ENCODE results near the gene PTPRG. TPM values are rescaled to one million over a fixed set of nuclear protein-coding genes. Genes with fewer than 3 reads are reported as not detected.

The PTPRG gene
- total RNA-seq, 1 experiment from 2014 or later = 0.73 TPM

DNA sequence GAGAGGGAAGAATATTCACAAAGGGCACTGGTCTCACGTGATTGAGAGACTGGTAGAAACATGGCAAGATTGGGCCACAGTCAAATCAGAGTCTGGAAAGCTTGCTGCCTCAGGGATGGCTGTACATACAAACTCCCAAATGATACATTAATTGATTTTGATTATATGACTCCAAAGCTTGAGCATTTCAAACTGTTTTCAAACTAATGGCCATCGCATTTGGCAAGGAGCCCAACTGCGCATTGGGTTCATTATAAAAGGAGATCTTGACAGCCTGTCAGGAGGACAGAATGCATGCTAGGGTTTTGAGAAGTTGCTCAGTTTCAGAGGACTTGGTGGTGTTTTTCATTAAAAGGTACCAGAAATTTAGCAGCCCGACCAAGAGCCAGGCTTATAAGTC is 117.7 kb downstream of the PTPRG start:
- H3K4me1 ChIP-seq (ENCODE audit: insufficient read depth, low read length) = no peaks in the 10 kb centered on the region
- H3F3A ChIP-seq (ENCODE audit: low read length, unreplicated experiment) = no peaks in the 10 kb centered on the region
- no peak overlapping the region for H3K4me3 ChIP-seq (ENCODE audit: low read length)
- DNase-seq = no peak
- H3K36me3 ChIP-seq (ENCODE audit: low read depth, low read length) = no peaks in the 10 kb centered on the region
- H3K4me2 ChIP-seq (ENCODE audit: low read length) = no peak overlapping the region
- no peak overlapping the region for H3K27ac ChIP-seq (ENCODE audit: low read length)
- no peak for ATAC-seq
- ChIA-PET CTCF (no interaction called here), POLR2A (ENCODE audit: unreplicated experiment) (no interaction called here)
- H3K9me3 ChIP-seq (ENCODE audit: low read length) = no peaks in the 10 kb centered on the region
- no peaks in the 10 kb centered on the region for H4K20me1 ChIP-seq (ENCODE audit: low read length)
- no peaks in the 10 kb centered on the region for H3K79me2 ChIP-seq (ENCODE audit: low read length)
- TF ChIP-seq EZH2phosphoT487 (IDR thresholded peaks at IDR 0.05; ENCODE audit: borderline replicate concordance, low read length) = no peak
- TF ChIP-seq, protein P1, sequence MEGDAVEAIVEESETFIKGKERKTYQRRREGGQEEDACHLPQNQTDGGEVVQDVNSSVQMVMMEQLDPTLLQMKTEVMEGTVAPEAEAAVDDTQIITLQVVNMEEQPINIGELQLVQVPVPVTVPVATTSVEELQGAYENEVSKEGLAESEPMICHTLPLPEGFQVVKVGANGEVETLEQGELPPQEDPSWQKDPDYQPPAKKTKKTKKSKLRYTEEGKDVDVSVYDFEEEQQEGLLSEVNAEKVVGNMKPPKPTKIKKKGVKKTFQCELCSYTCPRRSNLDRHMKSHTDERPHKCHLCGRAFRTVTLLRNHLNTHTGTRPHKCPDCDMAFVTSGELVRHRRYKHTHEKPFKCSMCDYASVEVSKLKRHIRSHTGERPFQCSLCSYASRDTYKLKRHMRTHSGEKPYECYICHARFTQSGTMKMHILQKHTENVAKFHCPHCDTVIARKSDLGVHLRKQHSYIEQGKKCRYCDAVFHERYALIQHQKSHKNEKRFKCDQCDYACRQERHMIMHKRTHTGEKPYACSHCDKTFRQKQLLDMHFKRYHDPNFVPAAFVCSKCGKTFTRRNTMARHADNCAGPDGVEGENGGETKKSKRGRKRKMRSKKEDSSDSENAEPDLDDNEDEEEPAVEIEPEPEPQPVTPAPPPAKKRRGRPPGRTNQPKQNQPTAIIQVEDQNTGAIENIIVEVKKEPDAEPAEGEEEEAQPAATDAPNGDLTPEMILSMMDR (conservative IDR thresholded peaks at IDR 0.05; ENCODE audit: low read depth, low read length) = no peak
- no peak for TF ChIP-seq EZH2 (IDR thresholded peaks at IDR 0.05; ENCODE audit: low read length, unreplicated experiment)
- H3K9ac ChIP-seq (ENCODE audit: low read length) = no peak overlapping the region
- intact Hi-C loops (cut with micrococcal nuclease) = no loop called here
- BruUV-seq (replicated peaks) = no TSS peak
- no peak overlapping the region for H2AFZ ChIP-seq (ENCODE audit: low read length)
- H3K9me2 ChIP-seq (replicated peaks; ENCODE audit: low read length) = no peaks in the 10 kb centered on the region
- H3K27me3 ChIP-seq (ENCODE audit: low read length) = 0 out of 2 replicates have a peak, but pooled peaks cover 3% of the 10 kb centered on the region

DNA sequence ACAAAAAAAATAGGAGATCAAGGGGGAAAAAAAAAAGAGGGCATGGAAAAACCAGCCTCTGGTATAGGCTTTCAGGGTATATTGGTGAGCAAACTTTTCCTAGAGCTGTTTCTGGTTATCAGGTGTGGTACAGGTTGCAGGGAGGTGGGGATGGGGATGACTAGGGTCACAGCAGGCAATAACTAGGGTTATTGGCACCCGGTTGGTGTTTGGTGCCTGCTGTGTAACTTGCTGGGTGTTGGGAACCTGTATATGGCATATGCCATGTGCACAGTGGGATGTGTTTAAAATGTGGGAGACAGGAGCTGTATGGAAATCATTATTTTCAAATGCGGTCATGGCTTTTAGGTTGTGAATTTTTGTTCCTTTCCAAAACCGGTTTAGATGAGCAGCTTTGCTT is 119.2 kb downstream of the PTPRG start:
- intact Hi-C loops (cut with micrococcal nuclease) = no loop called here
- no peak overlapping the region for H2AFZ ChIP-seq (ENCODE audit: low read length)
- 0 out of 2 replicates have a peak, but pooled peaks cover 2% of the 10 kb centered on the region for H3K9me3 ChIP-seq (ENCODE audit: low read length)
- no peak overlapping the region for H3K9ac ChIP-seq (ENCODE audit: low read length)
- H3K27me3 ChIP-seq (ENCODE audit: low read length) = 0 out of 2 replicates have a peak, but pooled peaks cover 7% of the 10 kb centered on the region
- no peaks in the 10 kb centered on the region for H3K79me2 ChIP-seq (ENCODE audit: low read length)
- BruUV-seq (replicated peaks) = no TSS peak
- TF ChIP-seq EZH2 (IDR thresholded peaks at IDR 0.05; ENCODE audit: low read length, unreplicated experiment) (no peak), EZH2phosphoT487 (IDR thresholded peaks at IDR 0.05; ENCODE audit: borderline replicate concordance, low read length) (no peak)
- TF ChIP-seq, protein P1 (conservative IDR thresholded peaks at IDR 0.05; ENCODE audit: low read depth, low read length) = no peak
- H3K4me2 ChIP-seq (ENCODE audit: low read length) = no peak overlapping the region
- no peak overlapping the region for H3K4me3 ChIP-seq (ENCODE audit: low read length)
- no peaks in the 10 kb centered on the region for H3F3A ChIP-seq (ENCODE audit: low read length, unreplicated experiment)
- POLR2A ChIA-PET (ENCODE audit: unreplicated experiment) = no interaction called here
- CTCF ChIA-PET = no interaction called here
- H3K4me1 ChIP-seq (ENCODE audit: insufficient read depth, low read length) = no peaks in the 10 kb centered on the region
- H3K27ac ChIP-seq (ENCODE audit: low read length) = no peak overlapping the region
- no peaks in the 10 kb centered on the region for H3K9me2 ChIP-seq (replicated peaks; ENCODE audit: low read length)
- H4K20me1 ChIP-seq (ENCODE audit: low read length) = no peaks in the 10 kb centered on the region
- DNase-seq (no peak), ATAC-seq (no peak)
- H3K36me3 ChIP-seq (ENCODE audit: low read depth, low read length) = no peaks in the 10 kb centered on the region

GRCh38 chr3:61681636-61682035 is 120.3 kb downstream of the PTPRG start:
- Histone ChIP-seq H3K4me1 (ENCODE audit: insufficient read depth, low read length) (no peaks in the 10 kb centered on the region), H4K20me1 (ENCODE audit: low read length) (no peaks in the 10 kb centered on the region), H3K9me2 (replicated peaks; ENCODE audit: low read length) (no peaks in the 10 kb centered on the region), H2AFZ (ENCODE audit: low read length) (no peak overlapping the region), H3K4me3 (ENCODE audit: low read length) (no peak overlapping the region), H3F3A (ENCODE audit: low read length, unreplicated experiment) (no peaks in the 10 kb centered on the region), H3K9me3 (ENCODE audit: low read length) (0 out of 2 replicates have a peak, but pooled peaks cover 3% of the 10 kb centered on the region), H3K4me2 (ENCODE audit: low read length) (no peak overlapping the region), H3K9ac (ENCODE audit: low read length) (no peak overlapping the region), H3K79me2 (ENCODE audit: low read length) (no peaks in the 10 kb centered on the region), H3K27ac (ENCODE audit: low read length) (no peak overlapping the region), H3K27me3 (ENCODE audit: low read length) (0 out of 2 replicates have a peak, but pooled peaks cover 7% of the 10 kb centered on the region), H3K36me3 (ENCODE audit: low read depth, low read length) (no peaks in the 10 kb centered on the region)
- DNase-seq (no peak), ATAC-seq (no peak)
- POLR2A ChIA-PET (ENCODE audit: unreplicated experiment) = no interaction called here
- BruUV-seq (replicated peaks) = no TSS peak
- CTCF ChIA-PET = no interaction called here
- TF ChIP-seq EZH2 (IDR thresholded peaks at IDR 0.05; ENCODE audit: low read length, unreplicated experiment) (no peak), EZH2phosphoT487 (IDR thresholded peaks at IDR 0.05; ENCODE audit: borderline replicate concordance, low read length) (no peak)
- TF ChIP-seq, protein P1 (conservative IDR thresholded peaks at IDR 0.05; ENCODE audit: low read depth, low read length) = no peak
- intact Hi-C loops (cut with micrococcal nuclease) = no loop called here

Measured in PC-3 (cell line).